WERI-Rb-1 (cell line): ENCODE measurements around the gene CDT1.
A peak's percentile ranks its signal among the peaks of the same experiment; 100 is the strongest.

Experiments used
- DNase-seq: peaks from one replicate; pipeline ENCODE4 v3.0.0-alpha.2; 2020
- H3K27ac ChIP-seq: fragments of 250-450 bp; sonication (Bioruptor Pico); 2 replicates; pipeline ENCODE4 v1.5.1; 2020; ENCODE audit warnings: mild to moderate bottlenecking, moderate library complexity
- H3K27me3 ChIP-seq: fragments of 250-450 bp; sonication (Bioruptor Pico); 2 replicates; pipeline ENCODE4 v1.5.1; 2021; ENCODE audit warnings: mild to moderate bottlenecking, low read depth, moderate library complexity; ENCODE audit not compliant: insufficient read depth, severe bottlenecking
- H3K36me3 ChIP-seq: fragments of 250-450 bp; sonication (Bioruptor Pico); 2 replicates; pipeline ENCODE4 v1.5.1; 2020; ENCODE audit warnings: mild to moderate bottlenecking, moderate library complexity
- H3K4me3 ChIP-seq: 2 replicates; pipeline ENCODE4 v1.5.1; 2011; ENCODE audit warnings: low read depth, mild to moderate bottlenecking, control low read depth, low read length
- H3K9me3 ChIP-seq: fragments of 250-450 bp; sonication (Bioruptor Pico); 2 replicates; pipeline ENCODE4 v1.5.1; 2021; ENCODE audit warnings: mild to moderate bottlenecking, moderate library complexity; ENCODE audit not compliant: severe bottlenecking
- TF ChIP-seq, protein P1 (sequence below): IDR thresholded peaks from 2 replicates; pipeline ENCODE4 v1.5.1; 2011; ENCODE audit warnings: low read depth, mild to moderate bottlenecking, control low read depth, inconsistent platforms, low read length

The CDT1 gene

DNA sequence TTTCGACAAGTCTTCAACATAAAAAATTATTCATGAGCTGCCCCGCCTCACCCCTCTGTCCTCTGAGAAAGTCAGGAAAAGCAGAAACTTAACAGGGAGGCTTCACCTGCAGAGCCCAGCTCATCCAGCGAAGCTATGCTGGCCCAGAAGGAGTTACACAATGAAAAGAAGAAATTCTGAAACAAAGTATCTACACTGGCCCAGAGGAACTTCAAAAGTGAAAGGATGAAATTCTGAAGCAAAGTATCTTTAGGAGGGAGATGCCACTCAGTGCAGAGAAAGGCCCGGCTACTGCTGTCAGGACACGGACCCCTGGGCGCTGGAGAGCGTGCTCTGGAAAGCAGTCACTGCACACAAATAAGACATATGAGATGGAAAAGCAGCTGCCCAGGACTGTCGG is 51.6 kb downstream of the CDT1 start:
- DNase-seq, result no peak
- H3K27ac ChIP-seq, result no peak overlapping the region
- TF ChIP-seq, protein P1, sequence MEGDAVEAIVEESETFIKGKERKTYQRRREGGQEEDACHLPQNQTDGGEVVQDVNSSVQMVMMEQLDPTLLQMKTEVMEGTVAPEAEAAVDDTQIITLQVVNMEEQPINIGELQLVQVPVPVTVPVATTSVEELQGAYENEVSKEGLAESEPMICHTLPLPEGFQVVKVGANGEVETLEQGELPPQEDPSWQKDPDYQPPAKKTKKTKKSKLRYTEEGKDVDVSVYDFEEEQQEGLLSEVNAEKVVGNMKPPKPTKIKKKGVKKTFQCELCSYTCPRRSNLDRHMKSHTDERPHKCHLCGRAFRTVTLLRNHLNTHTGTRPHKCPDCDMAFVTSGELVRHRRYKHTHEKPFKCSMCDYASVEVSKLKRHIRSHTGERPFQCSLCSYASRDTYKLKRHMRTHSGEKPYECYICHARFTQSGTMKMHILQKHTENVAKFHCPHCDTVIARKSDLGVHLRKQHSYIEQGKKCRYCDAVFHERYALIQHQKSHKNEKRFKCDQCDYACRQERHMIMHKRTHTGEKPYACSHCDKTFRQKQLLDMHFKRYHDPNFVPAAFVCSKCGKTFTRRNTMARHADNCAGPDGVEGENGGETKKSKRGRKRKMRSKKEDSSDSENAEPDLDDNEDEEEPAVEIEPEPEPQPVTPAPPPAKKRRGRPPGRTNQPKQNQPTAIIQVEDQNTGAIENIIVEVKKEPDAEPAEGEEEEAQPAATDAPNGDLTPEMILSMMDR, result no peak

DNA sequence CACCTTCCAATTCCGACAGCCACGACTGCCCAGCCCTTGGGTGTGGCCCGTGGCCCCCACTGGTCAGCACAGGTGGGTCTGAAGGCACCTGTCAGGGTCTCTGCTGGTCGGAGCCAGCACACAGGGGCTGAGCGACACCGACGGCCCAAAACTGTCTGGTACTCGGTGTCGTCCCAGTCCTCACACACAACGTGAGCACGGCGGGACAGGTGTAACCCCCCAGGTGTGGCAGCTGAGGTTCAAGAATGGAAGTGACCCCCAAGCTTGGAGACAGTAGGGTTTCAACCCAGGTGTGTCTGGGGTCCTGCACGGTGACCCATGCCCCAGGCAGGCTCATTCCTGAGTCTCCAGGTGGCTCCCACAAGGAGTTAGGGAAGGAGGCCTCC is 52.1 kb downstream of the CDT1 start:
- no peak overlapping the region for H3K27ac ChIP-seq

More for the DNA sequence above, 51.6 kb downstream of the CDT1 start:
- Histone ChIP-seq H3K9me3 (no peaks in the 10 kb centered on the region), H3K4me3 (no peak overlapping the region), H3K36me3 (no peaks in the 10 kb centered on the region; the same call in 1 of the 2 replicates), H3K27me3 (no peaks in the 10 kb centered on the region)

DNA sequence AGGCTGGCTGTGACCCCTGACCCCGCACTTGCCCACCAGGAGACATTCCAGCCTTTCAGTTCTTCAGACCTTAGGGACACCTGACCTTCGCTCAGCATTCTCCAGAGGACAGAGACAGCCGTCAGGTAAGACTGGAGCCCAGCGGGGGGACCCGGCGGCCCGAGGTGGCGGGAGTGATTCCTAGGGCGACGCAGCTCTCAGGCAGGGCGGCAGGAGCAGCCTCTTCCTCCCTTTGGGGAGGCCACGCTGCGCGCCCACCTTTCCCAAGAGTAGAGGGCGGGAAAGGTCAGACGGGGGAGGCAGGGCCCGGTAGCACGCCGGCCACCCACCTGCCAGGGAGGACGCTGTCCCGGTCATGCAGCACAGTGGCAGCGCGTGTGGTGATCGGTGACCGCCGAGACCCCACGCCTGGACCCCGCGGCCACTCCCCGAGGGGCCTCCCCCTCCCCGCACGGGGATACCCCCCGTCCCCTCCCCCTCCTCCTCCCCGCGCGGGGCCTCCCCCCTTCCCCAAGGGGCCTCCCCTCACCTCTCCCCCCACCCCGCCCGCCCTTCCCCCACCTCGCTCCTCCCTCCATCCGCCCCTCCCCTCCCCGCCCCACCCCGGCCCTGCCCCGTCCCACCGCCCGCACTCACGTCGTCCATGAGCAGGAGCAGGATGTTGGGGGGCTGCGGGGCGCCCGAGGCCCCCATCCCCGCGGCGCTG is 52.7 kb downstream of the CDT1 start:
- peak overlapping the region; percentile 34 for H3K4me3 ChIP-seq
- H3K27me3 ChIP-seq, result no peaks in the 10 kb centered on the region
- DNase-seq, result no peak
- no peaks in the 10 kb centered on the region for H3K9me3 ChIP-seq
- no peak overlapping the region for H3K27ac ChIP-seq
- H3K36me3 ChIP-seq, result no peaks in the 10 kb centered on the region; the same call in 1 of the 2 replicates
- TF ChIP-seq, protein P1, result no peak

More for the DNA sequence above, 52.1 kb downstream of the CDT1 start:
- no peaks in the 10 kb centered on the region for H3K9me3 ChIP-seq
- no peak for DNase-seq
- no peaks in the 10 kb centered on the region; the same call in 1 of the 2 replicates for H3K36me3 ChIP-seq
- H3K27me3 ChIP-seq, result no peaks in the 10 kb centered on the region
- TF ChIP-seq, protein P1, result no peak
- H3K4me3 ChIP-seq, result no peak overlapping the region

GRCh38 chr16:88856828-88857727 is 53.5 kb downstream of the CDT1 start, which contains the start of the genes GALNS and TRAPPC2L:
TSS of gene GALNS (minus strand) at chr16:88856947. CDS start at chr16:88856877, 70 bp downstream.
TSS of gene TRAPPC2L (plus strand) at chr16:88857127. CDS start at chr16:88857151, 24 bp downstream.
- no peaks in the 10 kb centered on the region for H3K9me3 ChIP-seq
- TF ChIP-seq, protein P1, result no peak
- no peaks in the 10 kb centered on the region; the same call in 1 of the 2 replicates for H3K36me3 ChIP-seq
- peak within 1 kb of the TSS; percentile 74 for H3K27ac ChIP-seq
- H3K4me3 ChIP-seq, result peak within 1 kb of the TSS; percentile 84
- peak; percentile 92 for DNase-seq
- H3K27me3 ChIP-seq, result no peaks in the 10 kb centered on the region

DNA sequence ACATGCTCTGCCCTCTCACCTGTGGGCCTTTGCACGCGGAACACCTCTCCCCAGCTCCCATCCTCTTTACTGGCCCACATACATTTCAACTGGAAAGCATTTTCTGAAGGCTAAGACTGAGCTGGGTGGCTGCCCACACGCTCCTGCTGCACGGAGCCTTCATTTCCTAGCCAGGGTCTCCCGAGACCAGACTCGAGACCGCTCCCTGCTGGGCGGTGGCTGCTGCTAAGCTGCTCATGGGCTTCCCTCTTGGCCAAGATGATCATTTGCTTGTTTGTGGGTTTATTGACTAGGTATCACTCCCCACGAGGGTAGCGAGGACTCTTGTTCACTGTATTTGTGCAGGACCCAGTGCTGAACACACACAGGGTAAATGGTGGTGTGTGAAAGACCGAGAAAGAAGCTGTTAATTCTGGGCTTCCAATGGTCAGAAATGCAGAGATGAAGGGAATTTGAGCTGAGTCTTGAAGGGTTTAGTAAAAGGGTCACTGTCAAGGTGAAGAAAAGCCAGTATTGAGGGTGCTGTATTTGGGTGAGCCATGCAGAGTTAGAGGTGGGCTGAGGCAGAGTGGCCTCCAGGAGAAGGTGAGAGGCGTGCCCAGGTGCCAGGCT is 54.2 kb downstream of the CDT1 start:
- DNase-seq, result peak; percentile 57
- TF ChIP-seq, protein P1, result peak; percentile 72
- H3K9me3 ChIP-seq, result no peaks in the 10 kb centered on the region
- H3K27me3 ChIP-seq, result no peaks in the 10 kb centered on the region
- H3K4me3 ChIP-seq, result peak overlapping the region; percentile 84
- peak overlapping the region; percentile 74; the same call in 1 of the 2 replicates for H3K27ac ChIP-seq
- no peaks in the 10 kb centered on the region; the same call in 1 of the 2 replicates for H3K36me3 ChIP-seq
